Measurements from ENCODE around the gene TNFSF15. TPM values are rescaled to one million over a fixed set of nuclear protein-coding genes. Genes with fewer than 3 reads are reported as not detected.

Gene TNFSF15
- total RNA-seq, 1 donor from 2014 or later, result 0.22 TPM

- ATAC-seq (ENCODE audit: low read depth) (no peak), DNase-seq (no peak)
- Mint-ChIP-seq H3K27me3 (peaks cover 5% of the 10 kb centered on the region), H3K4me1 (no peaks in the 10 kb centered on the region), H3K4me3 (no peak overlapping the region), H3K9me3 (no peaks in the 10 kb centered on the region), H3K27ac (no peak overlapping the region), H3K36me3 (ENCODE audit: low read depth) (no peaks in the 10 kb centered on the region)
- no peak for TF ChIP-seq CTCF (IDR thresholded peaks at IDR 0.05)
- intact Hi-C loops (cut with micrococcal nuclease), result no loop called here
- ChIA-PET POLR2A (no interaction called here), CTCF (no interaction called here)
These were observed 46.3 kb upstream of the TNFSF15 start for GRCh38 chr9:114852050-114852594.

GRCh38 chr9:114851306-114851705 is 45.5 kb upstream of the TNFSF15 start:
- ATAC-seq (ENCODE audit: low read depth) (no peak), DNase-seq (no peak)
- H3K27ac Mint-ChIP-seq, result no peak overlapping the region
- POLR2A ChIA-PET, result no interaction called here
- intact Hi-C loops (cut with micrococcal nuclease), result no loop called here
- no peaks in the 10 kb centered on the region for H3K9me3 Mint-ChIP-seq
- H3K4me1 Mint-ChIP-seq, result no peaks in the 10 kb centered on the region
- H3K36me3 Mint-ChIP-seq (ENCODE audit: low read depth), result no peaks in the 10 kb centered on the region
- H3K27me3 Mint-ChIP-seq, result peaks cover 3% of the 10 kb centered on the region
- no peak overlapping the region for H3K4me3 Mint-ChIP-seq
- no peak for TF ChIP-seq CTCF (IDR thresholded peaks at IDR 0.05)
- CTCF ChIA-PET, result interaction anchor here (0.6 kb wide), 1 partner anchor 169 kb away, joined by 4 read pairs; no protein-coding TSS in a partner anchor

GRCh38 chr9:114850871-114851270 is 45.0 kb upstream of the TNFSF15 start:
- Mint-ChIP-seq H3K27me3 (peaks cover 3% of the 10 kb centered on the region), H3K27ac (no peak overlapping the region), H3K4me1 (no peaks in the 10 kb centered on the region), H3K9me3 (no peaks in the 10 kb centered on the region), H3K4me3 (no peak overlapping the region), H3K36me3 (ENCODE audit: low read depth) (no peaks in the 10 kb centered on the region)
- no peak for TF ChIP-seq CTCF (IDR thresholded peaks at IDR 0.05)
- DNase-seq (no peak), ATAC-seq (ENCODE audit: low read depth) (no peak)
- CTCF ChIA-PET, result interaction anchor here (0.6 kb wide), 1 partner anchor 168 kb away, joined by 4 read pairs; no protein-coding TSS in a partner anchor
- intact Hi-C loops (cut with micrococcal nuclease), result no loop called here
- POLR2A ChIA-PET, result no interaction called here

GRCh38 chr9:114849450-114849849 is 43.6 kb upstream of the TNFSF15 start:
- no peak overlapping the region for H3K27ac Mint-ChIP-seq

More at GRCh38 chr9:114849450-114849849, 43.6 kb upstream of the TNFSF15 start:
- CTCF ChIA-PET, result no interaction called here
- H3K9me3 Mint-ChIP-seq, result no peaks in the 10 kb centered on the region
- peaks cover 3% of the 10 kb centered on the region for H3K27me3 Mint-ChIP-seq
- intact Hi-C loops (cut with micrococcal nuclease), result loop anchor here (5.0 kb wide), 1 partner anchor 42 kb away; the partner anchor contains the start of gene TNFSF15
- no peaks in the 10 kb centered on the region for H3K4me1 Mint-ChIP-seq
- POLR2A ChIA-PET, result no interaction called here
- DNase-seq, result no peak
- H3K4me3 Mint-ChIP-seq, result no peak overlapping the region
- no peak for ATAC-seq (ENCODE audit: low read depth)
- no peaks in the 10 kb centered on the region for H3K36me3 Mint-ChIP-seq (ENCODE audit: low read depth)
- no peak for TF ChIP-seq CTCF (IDR thresholded peaks at IDR 0.05)
